Measurements from ENCODE around the gene LRP8. TPM values are rescaled to one million over a fixed set of nuclear protein-coding genes. Genes with fewer than 3 reads are reported as not detected.

Gene LRP8
- total and polyA plus RNA-seq, 2 donors (not counting 1 experiment from before 2014, with no cell fraction given): 7.8 to 9.4 TPM

DNA sequence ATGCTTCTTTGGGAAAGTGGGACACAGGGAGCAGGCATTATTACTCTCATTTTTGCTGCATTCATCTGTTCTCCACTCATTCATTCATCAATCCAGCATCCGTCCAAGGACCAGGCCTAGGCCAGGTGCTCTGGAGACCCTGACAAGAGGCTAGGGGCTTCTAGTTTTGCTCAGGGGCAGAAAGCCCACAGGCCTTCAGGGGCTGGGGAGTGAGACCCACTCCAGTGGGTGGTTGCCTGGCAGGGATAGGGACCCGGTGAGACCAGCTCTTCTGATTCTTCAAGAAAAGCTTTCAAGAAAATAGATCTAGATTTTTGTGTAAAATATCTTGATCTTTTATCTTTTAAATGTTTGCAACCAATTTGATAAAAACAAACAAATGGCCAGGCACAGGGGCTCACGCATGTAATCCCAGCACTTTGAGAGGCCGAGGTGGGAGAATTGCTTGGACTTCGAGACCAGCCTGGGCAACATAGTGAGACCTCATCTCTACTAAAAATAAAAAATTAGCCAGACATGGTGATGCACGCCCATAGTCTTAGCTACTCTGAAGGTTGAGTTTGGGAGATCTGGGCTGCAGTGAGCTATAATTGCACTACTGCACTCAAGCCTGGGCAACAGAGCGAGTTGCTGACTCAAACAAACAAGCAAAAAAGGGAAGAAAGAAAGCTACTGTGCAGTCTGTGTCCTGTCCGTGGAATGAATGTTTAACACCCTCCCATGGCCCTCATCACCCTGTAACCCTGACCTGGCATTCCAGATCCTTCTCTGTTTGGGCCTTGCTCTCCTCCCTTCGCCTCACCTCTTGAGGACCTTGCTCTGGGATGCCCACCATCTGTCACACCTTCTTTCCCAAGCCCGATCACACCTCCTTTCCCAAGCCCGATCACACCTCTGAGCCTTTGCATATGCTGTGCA is 17.3 kb upstream of the LRP8 start:
- Histone ChIP-seq H4K20me1 (ENCODE audit: control insufficient read depth, insufficient read depth, low read length, poor library complexity, severe bottlenecking) (no peaks in the 10 kb centered on the region), H3K79me2 (ENCODE audit: control insufficient read depth, insufficient read depth, low read length) (no peaks in the 10 kb centered on the region), H3K9me3 (ENCODE audit: control extremely low read depth in 1 of 3, control insufficient read depth in 2 of 3, insufficient read depth in 1 of 3, low read length in 2 of 3) (no peaks in the 10 kb centered on the region), H3K4me1 (ENCODE audit: control insufficient read depth in 2 of 2, insufficient read depth in 2 of 2, low read length in 2 of 2) (peaks cover 0 to 14% of the 10 kb centered on the region in 2 donors), H3K4me2 (replicated peaks; ENCODE audit: low read depth, low read length, poor library complexity, severe bottlenecking) (peak overlapping the region; percentile 8), H3K27ac (ENCODE audit: low read length in 2 of 2) (no peak overlapping the region), H3K9ac (ENCODE audit: low read length) (no peak overlapping the region), H3K4me3 (ENCODE audit: control extremely low read depth in 1 of 5, extremely low read depth in 1 of 5, insufficient read depth in 1 of 5, low read depth in 2 of 5, low read length in 4 of 5) (no peak overlapping the region), H2AFZ (ENCODE audit: insufficient read depth, low read depth, low read length, poor library complexity, severe bottlenecking) (peak overlapping the region; percentile 8), H3K27me3 (replicated peaks in 1 of 4; ENCODE audit: control extremely low read depth in 1 of 4, control insufficient read depth in 3 of 4, insufficient read depth in 4 of 4, low read length in 3 of 4) (no peaks in the 10 kb centered on the region), H3K36me3 (replicated peaks in 1 of 2; ENCODE audit: control extremely low read depth in 1 of 2, control insufficient read depth in 1 of 2, extremely low read depth in 1 of 2, insufficient read depth in 2 of 2, low read length in 1 of 2) (no peaks in the 10 kb centered on the region)
- Mint-ChIP-seq H3K4me3 (peak overlapping the region; percentile 11), H3K4me1 (peaks cover 6% of the 10 kb centered on the region), H3K27me3 (no peaks in the 10 kb centered on the region), H3K27ac (peak overlapping the region; percentile 67), H3K9me3 (ENCODE audit: insufficient read depth) (no peaks in the 10 kb centered on the region)
- 58% methylated on average over 6 of the region's 11 CpGs for WGBS (ENCODE audit: insufficient coverage)
- DNase-seq (no peak), ATAC-seq (ENCODE audit: low read depth) (peak; percentile 73)
- TF ChIP-seq, protein P1, sequence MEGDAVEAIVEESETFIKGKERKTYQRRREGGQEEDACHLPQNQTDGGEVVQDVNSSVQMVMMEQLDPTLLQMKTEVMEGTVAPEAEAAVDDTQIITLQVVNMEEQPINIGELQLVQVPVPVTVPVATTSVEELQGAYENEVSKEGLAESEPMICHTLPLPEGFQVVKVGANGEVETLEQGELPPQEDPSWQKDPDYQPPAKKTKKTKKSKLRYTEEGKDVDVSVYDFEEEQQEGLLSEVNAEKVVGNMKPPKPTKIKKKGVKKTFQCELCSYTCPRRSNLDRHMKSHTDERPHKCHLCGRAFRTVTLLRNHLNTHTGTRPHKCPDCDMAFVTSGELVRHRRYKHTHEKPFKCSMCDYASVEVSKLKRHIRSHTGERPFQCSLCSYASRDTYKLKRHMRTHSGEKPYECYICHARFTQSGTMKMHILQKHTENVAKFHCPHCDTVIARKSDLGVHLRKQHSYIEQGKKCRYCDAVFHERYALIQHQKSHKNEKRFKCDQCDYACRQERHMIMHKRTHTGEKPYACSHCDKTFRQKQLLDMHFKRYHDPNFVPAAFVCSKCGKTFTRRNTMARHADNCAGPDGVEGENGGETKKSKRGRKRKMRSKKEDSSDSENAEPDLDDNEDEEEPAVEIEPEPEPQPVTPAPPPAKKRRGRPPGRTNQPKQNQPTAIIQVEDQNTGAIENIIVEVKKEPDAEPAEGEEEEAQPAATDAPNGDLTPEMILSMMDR (IDR thresholded peaks at IDR 0.05): no peak
- no peak for TF ChIP-seq EZH2 (IDR thresholded peaks at IDR 0.05; ENCODE audit: borderline replicate concordance, insufficient read depth, low read depth, low read length, poor library complexity, severe bottlenecking)
- ChIA-PET POLR2A (no interaction called here), CTCF (interaction anchor here (0.6 to 1.3 kb wide), 2 partner anchors 10 to 782 kb away, joined by 3 to 4 read pairs; no protein-coding TSS in a partner anchor)
- intact Hi-C loops (cut with micrococcal nuclease): no loop called here

All from B cell (primary cell).